SU-DHL-6 (cell line): ENCODE results near the gene PTPRC.

Source experiments
- EZH2phosphoT487 ChIP-seq: fragments of 200-600 bp; sonication (generic), shearing (Covaris generic); conservative IDR thresholded peaks from 2 replicates; pipeline ENCODE4 v1.6.1; 2018; ENCODE audit warnings: mild to moderate bottlenecking, antibody characterized with exemption, low read length, moderate library complexity, mixed read lengths
- TF ChIP-seq, protein P1 (sequence below): fragments of 200-600 bp; sonication (generic); IDR thresholded peaks from one replicate; pipeline ENCODE4 v1.5.1; 2017; ENCODE audit warnings: antibody characterized with exemption, mild to moderate bottlenecking, low read length, moderate library complexity; ENCODE audit not compliant: insufficient read depth, poor library complexity, severe bottlenecking

DNA sequence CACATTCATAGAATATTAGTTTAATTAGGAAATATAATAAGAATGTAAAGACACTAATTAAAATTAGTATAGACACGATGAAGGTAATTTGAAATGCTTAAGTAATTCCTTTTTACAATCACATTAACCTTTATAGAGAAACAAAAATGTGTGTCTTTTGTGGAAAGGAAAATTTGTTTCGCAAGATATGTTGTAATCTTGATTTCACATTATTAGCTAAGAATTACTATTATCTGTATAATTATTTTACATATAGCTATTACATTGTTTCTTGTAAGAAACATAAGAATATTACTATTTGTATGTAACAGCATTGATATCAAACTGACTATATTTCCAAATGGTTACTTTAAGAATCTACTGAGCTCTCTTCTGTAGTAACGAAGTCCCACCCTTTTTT lies 111.2 kb downstream of the PTPRC start:
- TF ChIP-seq, protein P1, sequence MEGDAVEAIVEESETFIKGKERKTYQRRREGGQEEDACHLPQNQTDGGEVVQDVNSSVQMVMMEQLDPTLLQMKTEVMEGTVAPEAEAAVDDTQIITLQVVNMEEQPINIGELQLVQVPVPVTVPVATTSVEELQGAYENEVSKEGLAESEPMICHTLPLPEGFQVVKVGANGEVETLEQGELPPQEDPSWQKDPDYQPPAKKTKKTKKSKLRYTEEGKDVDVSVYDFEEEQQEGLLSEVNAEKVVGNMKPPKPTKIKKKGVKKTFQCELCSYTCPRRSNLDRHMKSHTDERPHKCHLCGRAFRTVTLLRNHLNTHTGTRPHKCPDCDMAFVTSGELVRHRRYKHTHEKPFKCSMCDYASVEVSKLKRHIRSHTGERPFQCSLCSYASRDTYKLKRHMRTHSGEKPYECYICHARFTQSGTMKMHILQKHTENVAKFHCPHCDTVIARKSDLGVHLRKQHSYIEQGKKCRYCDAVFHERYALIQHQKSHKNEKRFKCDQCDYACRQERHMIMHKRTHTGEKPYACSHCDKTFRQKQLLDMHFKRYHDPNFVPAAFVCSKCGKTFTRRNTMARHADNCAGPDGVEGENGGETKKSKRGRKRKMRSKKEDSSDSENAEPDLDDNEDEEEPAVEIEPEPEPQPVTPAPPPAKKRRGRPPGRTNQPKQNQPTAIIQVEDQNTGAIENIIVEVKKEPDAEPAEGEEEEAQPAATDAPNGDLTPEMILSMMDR: no peak
- TF ChIP-seq EZH2phosphoT487: no peak
